NAMALWA (cell line): Measurements from ENCODE around the gene C1GALT1C1L.
"Not testable (repeated sequence)": the region's sequence is repeated elsewhere in the genome, so short reads cannot be mapped to it uniquely, and the experiment has no call there.

Experiments
- DNase-seq: peaks from one replicate; pipeline ENCODE4 v3.0.0-alpha.2; 2015; ENCODE audit warnings: low spot score

The C1GALT1C1L gene

GRCh38 chr2:43653506-43653905 lies 22.7 kb downstream of the C1GALT1C1L start:
- DNase-seq: no peak

GRCh38 chr2:43648994-43649701 lies 27.1 kb downstream of the C1GALT1C1L start:
- DNase-seq: no peak

GRCh38 chr2:43643680-43644079 lies 32.5 kb downstream of the C1GALT1C1L start:
- DNase-seq: no peak

GRCh38 chr2:43642363-43642762 lies 33.9 kb downstream of the C1GALT1C1L start:
- no peak for DNase-seq

GRCh38 chr2:43637030-43637803 lies 39.0 kb downstream of the C1GALT1C1L start, which contains the start of gene PLEKHH2:
PLEKHH2 (plus strand) TSS chr2:43637260; CDS start chr2:43644674, 7,414 bp downstream.
- peak; percentile 92 for DNase-seq

- DNase-seq: no peak
These were observed 39.6 kb downstream of the C1GALT1C1L start for GRCh38 chr2:43636621-43637020.

- DNase-seq: not testable (repeated sequence)
These were observed 40.1 kb downstream of the C1GALT1C1L start for GRCh38 chr2:43636153-43636552.

GRCh38 chr2:43634604-43635306 lies 41.5 kb downstream of the C1GALT1C1L start:
- DNase-seq: peak; percentile 35

- DNase-seq: no peak
These were observed 44.5 kb downstream of the C1GALT1C1L start for GRCh38 chr2:43631618-43632317.
